ENCODE data around the gene BCL7C.

BCL7C gene

DNA sequence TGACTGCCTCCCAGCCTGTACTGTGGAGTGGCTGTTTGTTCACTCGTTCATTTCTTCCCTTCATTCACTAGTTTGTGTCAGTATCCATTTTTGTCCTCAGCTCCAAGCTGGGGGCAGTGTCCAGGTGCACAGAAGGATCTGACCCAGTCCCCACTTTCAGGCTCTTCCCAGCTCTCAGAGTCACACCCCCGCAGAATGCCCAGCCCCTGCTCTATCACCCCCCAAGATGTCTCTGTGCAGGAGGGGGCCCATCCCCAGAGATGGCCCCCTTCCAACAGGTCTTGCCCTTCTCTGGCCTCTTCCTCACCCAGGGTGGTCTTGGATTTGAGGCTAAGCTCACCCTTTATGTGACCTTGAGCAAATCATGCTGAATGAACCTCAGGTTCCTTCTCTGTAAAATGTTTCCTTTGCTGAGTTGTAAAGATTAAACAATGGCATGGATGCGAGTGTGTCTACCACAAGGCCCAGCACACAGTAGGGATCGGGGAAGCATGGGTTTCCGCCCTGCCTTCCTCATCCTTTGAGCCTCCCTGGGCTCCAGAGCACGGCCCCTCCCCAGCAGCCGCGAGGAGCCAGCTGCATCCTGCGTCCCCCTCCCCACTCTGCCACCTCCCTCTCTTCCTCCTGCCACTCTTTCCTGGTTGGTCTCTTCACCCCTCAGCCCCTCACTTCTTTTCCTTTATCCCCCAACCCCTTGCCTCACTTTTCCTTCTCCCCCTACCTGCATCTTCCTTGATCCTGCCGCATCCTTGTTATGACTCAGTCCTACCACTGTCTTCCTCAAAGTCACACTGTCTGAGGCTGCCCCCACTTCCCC is 32.3 kb upstream of the BCL7C start:
- H3K4me3 ChIP-seq (ENCODE audit: control insufficient read depth, low read depth, low read length): no peak overlapping the region

GRCh38 chr16:30925632-30925987 is 31.7 kb upstream of the BCL7C start:
- TF ChIP-seq CTCF (IDR thresholded peaks at IDR 0.05; ENCODE audit: control insufficient read depth, insufficient read depth, low read depth, low read length, missing control alignments): no peak
- no peak overlapping the region for H3K4me3 ChIP-seq (ENCODE audit: control insufficient read depth, low read depth, low read length)
- DNase-seq (ENCODE audit: low read depth): no peak

More for the DNA sequence above, 32.3 kb upstream of the BCL7C start:
- TF ChIP-seq CTCF (IDR thresholded peaks at IDR 0.05; ENCODE audit: control insufficient read depth, insufficient read depth, low read depth, low read length, missing control alignments): no peak
- DNase-seq (ENCODE audit: low read depth): no peak

DNA sequence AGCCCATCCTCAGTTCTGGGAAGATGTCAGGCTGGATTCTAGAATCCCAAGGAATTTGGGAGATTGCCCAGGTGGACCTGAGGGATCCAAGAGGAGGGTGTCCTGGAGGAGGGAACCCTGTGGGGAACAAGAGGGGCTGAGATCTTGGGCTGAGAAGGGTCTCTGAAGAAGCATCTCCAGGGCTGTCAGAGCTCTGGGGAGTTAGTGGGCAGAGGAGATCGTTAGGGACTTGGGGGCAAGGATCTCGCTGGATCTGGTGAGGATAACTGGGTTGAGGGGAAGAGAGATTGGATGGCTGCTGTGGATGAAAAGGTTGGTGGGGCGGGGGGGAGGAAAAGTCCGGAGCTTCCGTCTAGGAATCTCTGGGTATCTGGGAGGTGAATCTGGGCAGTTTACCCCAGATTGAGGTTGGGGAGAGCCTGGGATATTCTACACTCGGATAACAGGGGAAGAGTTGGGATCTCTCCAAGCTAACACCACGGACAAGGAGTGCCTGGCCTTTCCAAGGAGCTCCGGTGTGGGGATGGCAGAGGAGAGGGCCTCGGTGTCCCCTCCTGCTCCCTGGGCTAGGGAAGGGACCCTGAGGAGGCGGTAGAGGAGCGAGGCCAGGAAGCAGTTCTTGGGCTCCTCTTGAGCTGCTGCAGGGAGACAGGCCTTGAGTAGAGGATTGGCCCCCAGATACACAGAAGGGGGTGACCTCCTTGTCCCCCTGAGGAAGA is 31.2 kb upstream of the BCL7C start:
- TF ChIP-seq CTCF (IDR thresholded peaks at IDR 0.05; ENCODE audit: control insufficient read depth, insufficient read depth, low read depth, low read length, missing control alignments): no peak
- H3K4me3 ChIP-seq (ENCODE audit: control insufficient read depth, low read depth, low read length): peak overlapping the region; percentile 89
- DNase-seq (ENCODE audit: low read depth): no peak

DNA sequence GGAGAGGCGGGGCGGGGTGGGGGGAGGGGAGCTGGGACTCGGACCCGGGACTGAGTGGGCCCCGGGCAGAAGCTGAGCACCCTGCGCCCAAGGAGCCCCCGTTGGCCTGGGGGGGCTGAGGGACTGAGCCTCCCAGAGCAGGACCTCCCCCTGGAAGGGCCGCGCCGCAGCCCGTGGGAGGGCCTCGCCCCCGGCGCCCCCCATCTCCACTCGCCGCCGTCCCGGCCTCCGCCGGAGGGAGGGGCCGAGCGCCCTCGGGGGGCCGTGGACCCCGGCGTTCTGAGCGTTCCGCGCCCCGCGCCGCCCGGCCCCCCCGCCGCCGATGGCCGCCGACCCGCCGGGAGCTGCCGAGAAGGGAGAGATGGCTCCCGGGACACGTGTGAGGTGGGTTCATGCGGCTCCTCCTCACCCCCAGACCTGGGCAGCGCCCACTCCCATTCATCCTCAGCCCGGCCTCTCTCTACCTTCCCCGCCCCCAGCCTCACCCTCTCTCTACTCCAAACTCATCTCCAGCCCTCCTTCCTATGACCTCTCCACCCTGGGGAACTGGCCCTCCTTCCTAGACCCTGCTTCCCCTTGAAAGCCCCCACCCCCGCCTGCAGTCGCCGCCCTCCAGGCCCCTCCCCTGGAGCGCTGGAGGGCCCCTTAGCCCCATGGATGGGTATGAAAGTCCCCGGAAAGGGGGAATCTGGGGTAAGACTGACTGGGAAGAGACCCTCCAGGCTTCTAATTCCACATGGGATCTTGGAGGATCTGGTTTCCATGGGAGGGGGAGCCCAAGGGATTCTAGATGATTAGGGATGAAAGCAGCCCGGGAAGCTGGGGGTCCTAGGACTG is 30.4 kb upstream of the BCL7C start:
- TF ChIP-seq CTCF (IDR thresholded peaks at IDR 0.05; ENCODE audit: control insufficient read depth, insufficient read depth, low read depth, low read length, missing control alignments): no peak

GRCh38 chr16:30923554-30924075 is 29.7 kb upstream of the BCL7C start, which contains the start of gene FBXL19:
Gene FBXL19, plus strand, starts transcription at chr16:30923572. Its CDS starts 2,183 bp downstream, at chr16:30925755.
- TF ChIP-seq CTCF (IDR thresholded peaks at IDR 0.05; ENCODE audit: control insufficient read depth, insufficient read depth, low read depth, low read length, missing control alignments): no peak
- DNase-seq (ENCODE audit: low read depth): no peak
- peak within 1 kb of the TSS; percentile 89 for H3K4me3 ChIP-seq (ENCODE audit: control insufficient read depth, low read depth, low read length)

More for the DNA sequence above, 30.4 kb upstream of the BCL7C start:
- no peak for DNase-seq (ENCODE audit: low read depth)
- H3K4me3 ChIP-seq (ENCODE audit: control insufficient read depth, low read depth, low read length): peak overlapping the region; percentile 89

DNA sequence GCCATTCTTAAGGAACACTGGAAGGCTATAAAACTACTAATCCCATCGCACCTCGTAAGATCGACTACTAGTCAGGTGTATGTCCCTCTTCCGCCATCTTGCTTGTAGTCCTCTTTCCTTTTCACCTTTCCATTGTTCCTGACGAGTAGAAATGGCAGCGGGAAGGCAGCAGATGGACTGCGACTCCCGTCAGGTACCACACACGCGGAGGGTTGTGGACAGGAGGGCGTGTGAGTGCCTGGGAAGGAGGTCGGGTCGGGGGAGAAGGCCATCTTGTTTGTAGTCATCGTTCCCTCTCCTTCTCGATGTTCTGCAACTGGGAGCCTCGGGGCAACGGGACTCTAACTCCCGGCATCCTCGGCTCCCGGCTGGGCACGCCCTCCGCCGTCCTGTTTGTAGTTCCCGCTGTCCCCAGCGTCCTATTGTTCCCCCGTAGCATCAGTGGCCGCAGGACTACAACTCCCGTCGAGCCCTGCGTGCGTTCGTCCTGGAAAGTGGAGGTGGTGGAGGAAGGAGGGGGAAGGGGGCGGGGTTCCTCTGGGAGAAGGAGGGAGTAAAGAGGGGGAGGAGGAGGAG is 29.2 kb upstream of the BCL7C start:
- peak overlapping the region; percentile 89 for H3K4me3 ChIP-seq (ENCODE audit: control insufficient read depth, low read depth, low read length)
- no peak for TF ChIP-seq CTCF (IDR thresholded peaks at IDR 0.05; ENCODE audit: control insufficient read depth, insufficient read depth, low read depth, low read length, missing control alignments)
- DNase-seq (ENCODE audit: low read depth): peak; percentile 98
